ENCODE data around the gene RABAC1. TPM values are rescaled to one million over a fixed set of nuclear protein-coding genes. Genes with fewer than 3 reads are reported as not detected.
A peak's percentile ranks its signal among the peaks of the same experiment; 100 is the strongest.

Gene RABAC1
- total RNA-seq, 2 donors from 2014 or later: 37.6 to 54.7 TPM

DNA sequence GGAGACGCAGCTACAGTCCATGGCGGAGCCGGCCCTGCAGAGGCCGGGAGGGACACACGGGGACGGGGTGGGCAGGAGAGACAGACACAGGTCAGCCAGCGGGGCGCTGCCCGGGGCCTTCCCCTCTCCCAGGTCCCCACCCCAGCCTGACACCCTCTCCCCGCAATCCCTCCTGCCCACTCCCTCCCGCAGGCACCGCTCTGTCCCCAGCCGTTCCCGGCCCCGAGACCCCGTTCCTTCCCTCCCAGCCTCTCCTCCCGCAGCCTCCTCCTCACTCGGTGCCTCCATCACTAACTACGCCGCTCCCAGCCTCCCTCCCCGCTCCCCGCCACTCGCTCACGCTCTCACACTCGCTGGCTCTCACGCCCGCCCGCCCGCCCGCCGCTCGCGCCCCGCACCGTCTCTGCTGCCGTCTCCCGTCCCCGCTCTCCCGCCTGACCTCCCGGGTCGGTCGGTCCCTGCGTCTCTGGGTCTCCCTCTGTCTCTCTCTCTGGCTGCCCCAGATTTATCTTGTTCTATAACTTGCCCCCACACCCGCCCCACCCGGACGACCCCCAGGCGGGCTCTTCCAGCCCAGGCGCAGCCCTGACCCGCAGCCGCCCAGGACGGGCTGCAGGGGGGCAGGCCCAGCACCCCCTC is 46.1 kb downstream of the RABAC1 start:
- H3K27me3 Mint-ChIP-seq: peaks cover 27% of the 10 kb centered on the region
- peak; percentile 18 for ATAC-seq (replicated peaks)
- peaks cover 15% of the 10 kb centered on the region for H3K36me3 Mint-ChIP-seq (ENCODE audit: low read depth)
- H3K4me1 Mint-ChIP-seq: peaks cover 12% of the 10 kb centered on the region
- H3K4me3 Mint-ChIP-seq: no peak overlapping the region
- H3K27ac Mint-ChIP-seq: no peak overlapping the region
- H3K9me3 Mint-ChIP-seq: no peaks in the 10 kb centered on the region

DNA sequence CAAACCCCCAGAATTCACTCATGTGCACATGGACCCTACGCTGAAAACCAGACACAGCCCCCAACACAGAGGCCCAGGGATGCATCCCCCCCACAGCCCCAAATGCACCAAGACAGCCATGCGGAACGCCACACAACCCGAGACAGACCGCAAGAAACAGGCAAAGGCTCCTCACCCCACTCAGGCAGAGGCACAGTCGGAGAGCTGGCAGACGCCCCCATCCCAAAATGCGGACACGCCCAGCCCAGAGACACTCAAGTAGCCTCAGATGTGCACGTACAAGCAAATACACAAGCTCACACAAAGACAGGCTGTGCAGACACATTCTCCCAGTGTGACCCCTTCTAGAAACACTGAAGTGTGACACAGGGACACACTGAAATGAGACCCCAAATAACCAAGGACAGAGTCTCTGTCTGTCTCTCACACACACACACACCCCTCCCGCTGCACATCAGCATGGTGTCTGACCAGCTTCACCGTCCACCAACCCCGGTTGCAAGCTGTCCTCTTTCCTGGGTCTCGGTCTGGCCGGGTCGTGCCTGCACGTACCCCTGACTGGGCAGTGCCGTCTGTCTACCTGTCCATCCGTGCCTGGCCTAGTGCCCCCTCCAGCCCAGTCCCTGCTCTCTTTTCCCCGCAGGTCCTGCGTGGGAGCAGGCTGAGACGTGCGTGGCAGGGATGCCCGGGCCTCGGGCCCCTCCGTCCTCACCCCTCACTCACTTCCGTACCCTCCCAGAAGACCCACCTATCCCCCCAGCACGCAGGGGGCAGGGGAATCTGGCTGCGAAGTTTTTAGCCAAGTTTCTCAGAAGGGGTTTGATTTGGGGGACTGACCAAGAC is 47.0 kb downstream of the RABAC1 start:
- peaks cover 27% of the 10 kb centered on the region for H3K27me3 Mint-ChIP-seq
- H3K4me3 Mint-ChIP-seq: peak overlapping the region; percentile 2
- peaks cover 20% of the 10 kb centered on the region for H3K36me3 Mint-ChIP-seq (ENCODE audit: low read depth)
- H3K27ac Mint-ChIP-seq: peak overlapping the region; percentile 3
- H3K4me1 Mint-ChIP-seq: peaks cover 12% of the 10 kb centered on the region
- H3K9me3 Mint-ChIP-seq: no peaks in the 10 kb centered on the region
- ATAC-seq (replicated peaks): no peak

- H3K9me3 Mint-ChIP-seq: no peaks in the 10 kb centered on the region
- H3K27me3 Mint-ChIP-seq: peaks cover 27% of the 10 kb centered on the region
- peak; percentile 11 for ATAC-seq (replicated peaks)
- H3K4me3 Mint-ChIP-seq: peak overlapping the region; percentile 2
- peaks cover 17% of the 10 kb centered on the region for H3K4me1 Mint-ChIP-seq
- H3K36me3 Mint-ChIP-seq (ENCODE audit: low read depth): peaks cover 29% of the 10 kb centered on the region
- H3K27ac Mint-ChIP-seq: peak overlapping the region; percentile 3
These were observed 47.9 kb downstream of the RABAC1 start for GRCh38 chr19:41910992-41911888.

DNA sequence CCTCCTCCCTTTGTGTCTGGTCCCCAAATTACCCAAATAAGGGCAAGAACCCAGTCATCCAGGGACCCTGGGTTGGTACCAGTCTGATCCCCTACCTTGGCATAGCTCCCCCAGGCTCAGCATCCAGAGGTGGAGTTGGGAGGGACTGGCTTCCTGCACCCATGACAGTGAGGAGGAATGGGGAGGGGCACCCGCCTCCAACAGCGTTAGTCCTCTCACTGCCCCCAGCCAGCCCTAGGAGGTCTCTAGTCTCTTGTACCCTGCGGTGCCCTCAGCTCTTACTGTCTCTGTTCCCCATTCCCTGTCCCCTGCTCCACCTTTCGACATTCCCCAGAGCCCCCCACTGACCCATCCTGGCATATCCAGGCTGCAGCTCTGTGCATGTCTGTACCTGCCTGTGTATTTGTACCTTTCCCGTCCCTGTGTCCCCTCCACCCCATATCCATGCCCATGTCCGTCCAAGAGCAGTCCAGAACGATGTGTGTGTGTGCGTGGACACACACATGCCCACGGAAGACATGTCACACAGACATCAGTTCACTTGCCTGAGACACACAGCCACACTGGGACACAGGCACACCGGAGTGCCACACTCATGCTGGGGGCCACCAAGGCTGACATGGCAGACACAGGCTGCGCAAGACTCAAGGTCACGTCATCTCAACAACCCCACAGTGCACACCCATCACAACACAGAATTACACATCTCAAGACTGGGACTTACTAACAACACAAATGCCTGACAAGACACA is 48.7 kb downstream of the RABAC1 start:
- Mint-ChIP-seq H3K27ac (peak overlapping the region; percentile 3), H3K36me3 (ENCODE audit: low read depth) (peaks cover 37% of the 10 kb centered on the region), H3K4me1 (peaks cover 23% of the 10 kb centered on the region), H3K9me3 (no peaks in the 10 kb centered on the region), H3K27me3 (peaks cover 27% of the 10 kb centered on the region), H3K4me3 (no peak overlapping the region)
- peak; percentile 18 for ATAC-seq (replicated peaks)

- ATAC-seq (replicated peaks): no peak
- H3K4me1 Mint-ChIP-seq: peaks cover 23% of the 10 kb centered on the region
- H3K27ac Mint-ChIP-seq: no peak overlapping the region
- H3K36me3 Mint-ChIP-seq (ENCODE audit: low read depth): peaks cover 44% of the 10 kb centered on the region
- H3K4me3 Mint-ChIP-seq: no peak overlapping the region
- H3K9me3 Mint-ChIP-seq: no peaks in the 10 kb centered on the region
- peaks cover 27% of the 10 kb centered on the region for H3K27me3 Mint-ChIP-seq
These were observed 49.4 kb downstream of the RABAC1 start for GRCh38 chr19:41909706-41910105.

DNA sequence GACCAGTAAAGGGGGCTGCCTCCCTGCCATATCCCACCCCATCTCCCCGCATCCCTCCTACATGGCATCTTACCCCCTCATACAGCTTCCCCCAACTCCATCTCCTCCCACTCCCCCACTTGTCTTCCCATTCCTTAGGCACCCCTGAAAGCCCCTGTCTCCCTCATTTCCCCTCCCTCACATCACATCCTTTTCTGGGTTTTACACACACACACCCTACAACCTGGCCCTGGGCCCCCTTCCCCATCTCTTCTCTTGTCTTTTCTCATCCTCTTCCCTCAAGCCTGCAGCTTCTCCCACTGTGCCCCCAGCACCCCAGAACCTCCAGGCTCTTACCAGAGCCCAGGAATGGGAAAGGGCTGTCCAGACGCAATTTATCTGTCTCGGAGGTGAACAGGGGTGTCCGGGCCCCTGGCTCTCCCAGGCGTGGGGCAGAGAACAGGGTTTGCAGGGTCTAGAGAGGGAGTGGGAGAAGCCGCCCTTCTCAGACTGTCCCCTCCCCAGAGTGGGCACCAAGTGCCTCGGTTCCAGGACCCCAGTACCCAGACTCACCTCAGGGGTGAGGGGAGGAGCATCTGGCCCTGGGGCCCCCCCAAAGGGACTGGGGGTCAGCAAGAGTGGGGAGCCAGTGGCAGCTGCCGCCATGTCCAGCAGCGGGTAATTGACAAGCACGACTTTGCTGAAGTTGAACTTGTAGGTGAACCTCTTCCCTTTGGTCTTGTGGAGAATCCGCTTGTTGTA is 50.2 kb downstream of the RABAC1 start:
- H3K36me3 Mint-ChIP-seq (ENCODE audit: low read depth): peaks cover 52% of the 10 kb centered on the region

GRCh38 chr19:41907994-41908615 is 51.0 kb downstream of the RABAC1 start:
- peaks cover 60% of the 10 kb centered on the region for H3K36me3 Mint-ChIP-seq (ENCODE audit: low read depth)
- no peak overlapping the region for H3K4me3 Mint-ChIP-seq
- H3K4me1 Mint-ChIP-seq: peaks cover 25% of the 10 kb centered on the region
- H3K27ac Mint-ChIP-seq: no peak overlapping the region
- ATAC-seq (replicated peaks): no peak
- H3K27me3 Mint-ChIP-seq: peaks cover 14% of the 10 kb centered on the region
- H3K9me3 Mint-ChIP-seq: no peaks in the 10 kb centered on the region

More for the DNA sequence above, 50.2 kb downstream of the RABAC1 start:
- no peaks in the 10 kb centered on the region for H3K9me3 Mint-ChIP-seq
- H3K4me3 Mint-ChIP-seq: no peak overlapping the region
- no peak for ATAC-seq (replicated peaks)
- H3K27me3 Mint-ChIP-seq: peaks cover 20% of the 10 kb centered on the region
- H3K27ac Mint-ChIP-seq: no peak overlapping the region
- H3K4me1 Mint-ChIP-seq: peaks cover 25% of the 10 kb centered on the region

DNA sequence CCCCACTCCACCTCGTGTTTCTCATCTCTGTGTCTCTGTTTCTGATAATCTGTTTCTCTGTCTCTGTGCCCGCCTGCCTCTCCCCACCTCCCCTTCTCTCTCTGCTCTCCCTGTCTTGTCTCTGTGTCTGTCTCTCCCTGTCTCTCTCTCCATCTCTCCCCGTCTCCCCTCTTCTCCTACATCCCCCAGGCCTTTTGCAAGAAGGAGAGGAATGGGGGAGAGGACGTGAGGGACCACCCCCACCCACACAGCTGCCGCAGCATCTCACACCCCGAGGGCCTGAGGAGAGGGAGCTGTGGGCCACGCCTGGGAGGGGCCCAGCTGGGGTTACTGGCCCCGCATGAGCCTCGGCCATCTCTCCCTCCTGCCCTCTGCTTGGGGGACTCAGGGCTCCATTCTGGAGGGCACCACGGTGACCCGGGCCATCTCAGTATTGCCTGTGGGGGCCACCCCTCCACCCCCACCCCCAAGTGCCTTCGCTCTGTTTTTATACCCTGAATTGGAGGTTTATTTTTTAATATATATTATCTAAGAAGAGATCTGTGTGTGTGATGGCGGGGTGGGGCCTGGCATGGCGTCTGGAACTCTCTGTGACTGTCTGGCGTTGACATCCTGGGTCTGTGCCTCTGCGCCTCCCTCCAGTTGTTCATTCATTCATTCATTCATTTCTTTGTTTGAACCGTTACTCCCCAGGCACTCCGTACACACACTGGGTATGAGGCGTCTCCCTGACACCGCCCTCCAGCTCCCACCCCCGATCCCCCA is 52.0 kb downstream of the RABAC1 start:
- peak overlapping the region; percentile 65 for H3K27ac Mint-ChIP-seq
- no peak for ATAC-seq (replicated peaks)
- no peak overlapping the region for H3K4me3 Mint-ChIP-seq
- H3K9me3 Mint-ChIP-seq: no peaks in the 10 kb centered on the region
- peaks cover 25% of the 10 kb centered on the region for H3K4me1 Mint-ChIP-seq
- peaks cover 70% of the 10 kb centered on the region for H3K36me3 Mint-ChIP-seq (ENCODE audit: low read depth)
- H3K27me3 Mint-ChIP-seq: peaks cover 11% of the 10 kb centered on the region

Other genes starting within 250 kb of the RABAC1 start
- not detected for gene CEACAM6, start 203.8 kb downstream of the RABAC1 start, total RNA-seq
- not detected for gene CEACAM3, start 162.7 kb downstream of the RABAC1 start, total RNA-seq
- gene LYPD4, start 114.6 kb downstream of the RABAC1 start, total RNA-seq: not detected
- gene DMRTC2, start 114.3 kb downstream of the RABAC1 start, total RNA-seq: not detected
- 1,000 to 10,000 TPM; 3,531 to 4,049 TPM for gene RPS19, start 99.1 kb downstream of the RABAC1 start, total RNA-seq
- under 1 TPM; 0.22 to 0.98 TPM for gene CD79A, start 82.0 kb downstream of the RABAC1 start, total RNA-seq
- gene ARHGEF1, start 76.1 kb downstream of the RABAC1 start, total RNA-seq: 100 to 1,000 TPM; 255 to 337 TPM
- gene ERFL, start 30.9 kb downstream of the RABAC1 start, total RNA-seq: 1 to 10 TPM in 1 of 2 donors, under 1 TPM in 1; 0.89 to 2.1 TPM
- 1 to 10 TPM; 1.7 to 5.0 TPM for gene ATP1A3, start 34.9 kb upstream of the RABAC1 start, total RNA-seq
- gene GRIK5, start 110.9 kb upstream of the RABAC1 start, total RNA-seq: 1 to 10 TPM in 1 of 2 donors, under 1 TPM in 1; 0.37 to 1.7 TPM
- 10 to 100 TPM; 12.1 to 12.5 TPM for gene ZNF574, start 116.8 kb upstream of the RABAC1 start, total RNA-seq
- 10 to 100 TPM; 33.1 to 95.9 TPM for gene POU2F2, start 173.1 kb upstream of the RABAC1 start, total RNA-seq

All from activated T-helper 17 cell treated with anti-CD3 and anti-CD28 coated beads, Interleukin-2, amount 50 U/mL, for 72 hours (primary cell).